Activated CD8-positive, alpha-beta T cell treated with anti-CD3 and anti-CD28 coated beads for 36 hours (primary cell): ENCODE results near the gene TOMM22. TPM values are rescaled to one million over a fixed set of nuclear protein-coding genes. Genes with fewer than 3 reads are reported as not detected.

ENCODE experiments used
- ATAC-seq: fragments of 200-7000 bp; cut with Tn5 transposase; one replicate; pipeline ENCODE4 v1.10.0; 2021; ENCODE audit warnings: mild to moderate bottlenecking, moderate library complexity
- CTCF ChIA-PET: fragments of 350-600 bp; sonication (Branson Sonifier 250); formaldehyde crosslinking; loops from one replicate; lab custom pipeline; 2021; ENCODE audit warnings: antibody characterized with exemption; lab: Charles Lee
- POLR2A ChIA-PET: fragments of 350-600 bp; sonication (Branson Sonifier 250); formaldehyde crosslinking; loops from one replicate; lab custom pipeline; 2021; ENCODE audit warnings: antibody characterized with exemption; lab: Charles Lee
- DNase-seq: peaks from one replicate; pipeline ENCODE4 v3.0.0-alpha.2; 2020
- H3K27ac Mint-ChIP-seq: one replicate; pipeline ENCODE4 v1.8.0; 2021; ENCODE audit warnings: mild to moderate bottlenecking, mixed read lengths
- H3K27me3 Mint-ChIP-seq: one replicate; pipeline ENCODE4 v1.8.0; 2021; ENCODE audit warnings: mixed read lengths
- H3K36me3 Mint-ChIP-seq: one replicate; pipeline ENCODE4 v1.8.0; 2021; ENCODE audit warnings: low read depth, mixed read lengths
- H3K4me1 Mint-ChIP-seq: one replicate; pipeline ENCODE4 v1.8.0; 2021; ENCODE audit warnings: low read depth, mixed read lengths
- H3K4me3 Mint-ChIP-seq: one replicate; pipeline ENCODE4 v1.8.0; 2021; ENCODE audit warnings: mild to moderate bottlenecking, moderate library complexity, mixed read lengths
- H3K9me3 Mint-ChIP-seq: one replicate; pipeline ENCODE4 v1.8.0; 2021; ENCODE audit warnings: mixed read lengths
- CTCF ChIP-seq: fragments of 200-600 bp; IDR thresholded peaks from one replicate; pipeline ENCODE4 v1.8.0; 2022; ENCODE audit warnings: antibody characterized with exemption, mild to moderate bottlenecking
- intact Hi-C: fragments of 100-400 bp; cut with micrococcal nuclease; formaldehyde crosslinking; loops from one replicate; pipeline ENCODE4 v1.10.0; 2022
- total RNA-seq, 2 experiments: library from RNA; stranded (reverse); gene quantifications; one replicate each; pipeline ENCODE4 v1.2.3, GENCODE V29; 2021

Gene TOMM22
- total RNA-seq, 2 experiments from 2014 or later, result 155 to 158 TPM

GRCh38 chr22:38728871-38729796, 47.4 kb downstream of the TOMM22 start:
- peak overlapping the region; percentile 27 for H3K27ac Mint-ChIP-seq
- DNase-seq (no peak), ATAC-seq (no peak)
- H3K36me3 Mint-ChIP-seq, result peaks cover 49% of the 10 kb centered on the region
- H3K27me3 Mint-ChIP-seq, result no peaks in the 10 kb centered on the region
- peaks cover 6% of the 10 kb centered on the region for H3K4me1 Mint-ChIP-seq
- intact Hi-C loops, result no loop called here
- ChIA-PET CTCF (interaction anchor here (0.7 to 1.0 kb wide), 3 partner anchors 22 to 141 kb away, joined by 3 to 4 read pairs (median 3); no protein-coding TSS in a partner anchor), POLR2A (interaction anchor here (0.6 to 41.0 kb wide), 4 partner anchors 5 to 525 kb away, joined by 3 to 905 read pairs (median 456); partner anchors contain the start of genes GTPBP1, JOSD1 and SUN2)
- H3K9me3 Mint-ChIP-seq, result no peaks in the 10 kb centered on the region
- TF ChIP-seq CTCF, result no peak
- no peak overlapping the region for H3K4me3 Mint-ChIP-seq

DNA sequence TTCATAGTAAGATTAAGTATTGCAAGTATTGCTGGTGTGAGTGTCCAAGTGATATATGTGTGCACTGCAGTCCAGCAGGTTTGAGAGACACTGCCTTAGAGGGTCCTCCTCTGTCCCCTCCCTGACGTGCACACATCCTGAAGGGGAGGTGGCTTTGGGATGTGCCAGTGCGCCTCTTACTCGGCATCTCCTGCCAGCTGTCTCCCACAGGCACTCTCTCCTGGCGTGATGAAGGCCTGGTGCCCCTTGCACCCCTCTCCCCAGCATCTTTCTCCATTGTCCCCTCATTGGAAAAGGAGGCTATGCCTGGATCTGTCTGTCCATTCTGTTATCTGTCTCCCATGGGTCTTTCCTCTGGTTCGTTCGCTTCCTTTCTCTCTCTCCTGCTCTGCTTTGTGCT, 48.2 kb downstream of the TOMM22 start:
- Mint-ChIP-seq H3K36me3 (peaks cover 47% of the 10 kb centered on the region), H3K4me1 (peaks cover 10% of the 10 kb centered on the region), H3K4me3 (no peak overlapping the region), H3K27me3 (no peaks in the 10 kb centered on the region), H3K27ac (no peak overlapping the region), H3K9me3 (no peaks in the 10 kb centered on the region)
- ATAC-seq, result no peak
- no peak for DNase-seq
- POLR2A ChIA-PET, result interaction anchor here (2.4 to 41.0 kb wide), 3 partner anchors 6 to 30 kb away, joined by 6 to 905 read pairs (median 905); partner anchors contain the start of genes GTPBP1, JOSD1 and SUN2
- no peak for TF ChIP-seq CTCF
- intact Hi-C loops, result no loop called here
- CTCF ChIA-PET, result interaction anchor here (0.7 to 1.0 kb wide), 3 partner anchors 22 to 140 kb away, joined by 3 to 4 read pairs (median 3); no protein-coding TSS in a partner anchor

DNA sequence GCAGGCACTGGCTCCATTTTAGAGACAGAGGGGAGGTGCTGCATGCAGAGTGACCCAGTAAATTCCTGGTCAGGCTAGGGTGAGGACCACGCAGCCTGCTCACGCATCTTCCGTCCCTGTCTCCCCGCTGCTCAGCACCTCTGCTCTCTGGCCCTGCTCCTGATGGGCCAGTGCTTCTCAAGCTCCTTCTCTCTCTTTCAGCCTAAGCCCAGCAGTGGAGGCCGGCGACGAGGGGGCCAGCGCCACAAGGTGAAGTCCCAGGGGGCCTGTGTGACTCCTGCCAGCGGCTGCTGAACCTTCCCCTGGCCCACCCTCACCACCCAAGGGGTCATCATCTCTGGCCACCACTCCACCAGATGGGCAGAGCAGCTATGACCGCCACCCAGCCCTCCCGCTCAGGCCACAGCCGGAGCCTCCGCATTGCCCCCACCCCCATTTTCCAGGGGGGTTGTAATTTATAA, 48.7 kb downstream of the TOMM22 start:
- TF ChIP-seq CTCF, result no peak
- Mint-ChIP-seq H3K36me3 (peaks cover 43% of the 10 kb centered on the region), H3K9me3 (no peaks in the 10 kb centered on the region), H3K4me1 (peaks cover 15% of the 10 kb centered on the region), H3K27ac (no peak overlapping the region), H3K27me3 (no peaks in the 10 kb centered on the region), H3K4me3 (no peak overlapping the region)
- POLR2A ChIA-PET, result interaction anchor here (2.4 to 41.0 kb wide), 3 partner anchors 7 to 30 kb away, joined by 6 to 905 read pairs (median 905); partner anchors contain the start of genes GTPBP1, JOSD1 and SUN2
- ATAC-seq, result no peak
- intact Hi-C loops, result no loop called here
- CTCF ChIA-PET, result interaction anchor here (1.5 kb wide), 1 partner anchor 38 kb away, joined by 4 read pairs; no protein-coding TSS in a partner anchor
- DNase-seq, result no peak

DNA sequence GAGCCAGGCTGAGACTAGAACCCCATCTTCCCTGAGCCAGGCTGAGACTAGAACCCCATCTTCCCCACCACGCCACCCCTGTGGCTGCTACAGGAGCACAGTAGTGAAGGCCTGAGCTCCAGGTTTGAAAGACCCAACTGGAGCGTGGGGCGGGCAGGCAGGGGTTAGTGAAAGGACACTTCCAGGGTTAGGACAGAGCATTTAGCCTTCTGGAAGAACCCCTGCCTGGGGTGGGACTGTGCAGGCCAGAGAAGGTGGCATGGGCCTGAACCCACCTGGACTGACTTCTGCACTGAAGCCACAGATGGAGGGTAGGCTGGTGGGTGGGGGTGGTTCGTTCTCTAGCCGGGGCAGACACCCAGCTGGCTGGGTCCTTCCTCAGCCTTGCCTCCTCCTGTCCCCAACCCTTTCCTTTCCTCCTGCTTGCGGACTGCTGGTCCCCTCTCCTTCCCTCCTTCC, 50.0 kb downstream of the TOMM22 start:
- no peak for TF ChIP-seq CTCF
- H3K9me3 Mint-ChIP-seq, result no peaks in the 10 kb centered on the region
- peaks cover 26% of the 10 kb centered on the region for H3K4me1 Mint-ChIP-seq
- intact Hi-C loops, result no loop called here
- no peak overlapping the region for H3K4me3 Mint-ChIP-seq
- ChIA-PET POLR2A (interaction anchor here (0.5 to 41.0 kb wide), 4 partner anchors 8 to 103 kb away, joined by 3 to 905 read pairs (median 454); partner anchors contain the start of genes GTPBP1 and SUN2), CTCF (interaction anchor here (1.5 to 6.2 kb wide), 5 partner anchors 10 to 37 kb away, joined by 4 to 73 read pairs (median 33); no protein-coding TSS in a partner anchor)
- H3K27ac Mint-ChIP-seq, result no peak overlapping the region
- peaks cover 43% of the 10 kb centered on the region for H3K36me3 Mint-ChIP-seq
- DNase-seq (no peak), ATAC-seq (no peak)
- H3K27me3 Mint-ChIP-seq, result no peaks in the 10 kb centered on the region
